Small intestine (tissue), 7 donors: ENCODE measurements around the gene CYP2C8. TPM values are rescaled to one million over a fixed set of nuclear protein-coding genes. Genes with fewer than 3 reads are reported as not detected.

ENCODE experiments used
- DNase-seq, 2 donors: peaks; one replicate each; pipeline versions ENCODE4 v3.0.0 to v3.0.0-alpha.2; 2013
- FAIRE-seq: peaks from 2 replicates; lab custom pipeline; 2012; peaks lifted over from hg19 to GRCh38; lab: Jason Lieb, UNC
- H3K27ac ChIP-seq, 3 donors: one replicate each; pipeline ENCODE4 v1.5.1; 2013; ENCODE audit warnings: low read length in 2 of 3, mild to moderate bottlenecking in 2 of 3, control low read depth in 1 of 3, inconsistent platforms in 1 of 3, low read depth in 1 of 3, moderate library complexity in 1 of 3
- H3K27me3 ChIP-seq, 3 donors: one replicate each; pipeline ENCODE4 v1.6.1; 2013; ENCODE audit warnings: low read length in 3 of 3, inconsistent platforms in 1 of 3; ENCODE audit not compliant: control insufficient read depth in 3 of 3, insufficient read depth in 3 of 3
- H3K36me3 ChIP-seq, 3 donors: one replicate each; pipeline ENCODE4 v1.6.1; 2013; ENCODE audit warnings: low read length in 3 of 3, inconsistent platforms in 1 of 3, low read depth in 1 of 3, mild to moderate bottlenecking in 1 of 3, moderate library complexity in 1 of 3; ENCODE audit not compliant: control insufficient read depth in 3 of 3, insufficient read depth in 2 of 3
- H3K4me1 ChIP-seq, 3 donors: one replicate each; pipeline ENCODE4 v1.6.1; 2013; ENCODE audit warnings: low read length in 2 of 3, inconsistent platforms in 1 of 3, low read depth in 1 of 3, mild to moderate bottlenecking in 1 of 3, moderate library complexity in 1 of 3; ENCODE audit not compliant: control insufficient read depth in 3 of 3, insufficient read depth in 2 of 3
- H3K4me3 ChIP-seq, 3 donors: one replicate each; pipeline ENCODE4 v1.5.1; 2013; ENCODE audit warnings: low read length in 3 of 3, control low read depth in 1 of 3, inconsistent platforms in 1 of 3, low read depth in 1 of 3, mild to moderate bottlenecking in 1 of 3, moderate library complexity in 1 of 3
- H3K9me3 ChIP-seq, 2 donors: one replicate each; pipeline ENCODE4 v1.6.1; 2013; ENCODE audit warnings: low read depth in 1 of 2, low read length in 1 of 2; ENCODE audit not compliant: control insufficient read depth in 2 of 2, insufficient read depth in 1 of 2
- WGBS, 3 donors: extraction: QIAGEN DNeasy Blood & Tissue Kit; methylation state at CpG; one replicate each; pipeline ENCODE4 v1.1.7; 2013; 5-methylcytosine and 5-hydroxymethylcytosine counted together
- polyA plus RNA-seq, 4 donors: library from polyadenylated mRNA; stranded (reverse) in 3 of 4; unstranded in 1 of 4; fragments of 200-250 nt in 3 of 4; fragments of 120-200 nt in 1 of 4; gene quantifications; one replicate each; pipeline versions ENCODE4 v1.2.1 to v1.2.3, GENCODE V29; 2013
- donor health status: healthy with polysubstance abuse.
- donor health status: control.
- donor health status: control.
- donor health status: Bipolar disorder and iron deficiency.
- donor health status: healthy.

The CYP2C8 gene
- polyA plus RNA-seq, 4 donors: 0.21 to 24.4 (median 3.1) TPM; not detected in 1

DNA sequence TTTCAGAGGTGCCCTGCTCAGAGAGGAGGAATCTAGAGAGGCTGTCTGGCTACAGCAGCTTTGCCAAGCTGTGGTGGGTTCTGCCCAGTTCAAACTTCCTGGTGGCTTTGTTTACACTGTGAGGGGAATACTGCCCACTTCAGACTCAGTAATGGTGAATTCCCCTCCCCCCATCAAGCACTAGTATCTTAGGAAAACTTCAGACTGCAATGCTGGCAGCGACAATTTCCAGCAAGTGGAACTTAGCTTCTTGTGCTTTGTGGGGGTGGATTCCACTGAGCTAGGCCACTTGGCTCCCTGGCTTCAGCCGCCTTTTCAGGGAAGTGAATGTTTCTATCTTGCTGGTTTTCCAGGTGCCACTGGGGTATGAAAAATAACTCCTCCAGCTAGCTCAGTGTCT, 42.8 kb downstream of the CYP2C8 start:
- no peak overlapping the region for H3K4me3 ChIP-seq
- H3K27ac ChIP-seq: no peak overlapping the region
- H3K36me3 ChIP-seq: no peaks in the 10 kb centered on the region
- 86 to 96% (median 93%) methylated on average over 2 of the region's 2 CpGs for WGBS, 3 donors
- no peaks in the 10 kb centered on the region for H3K27me3 ChIP-seq
- no peaks in the 10 kb centered on the region for H3K4me1 ChIP-seq
- FAIRE-seq (no peak), DNase-seq (no peak)
- peaks cover 0 to 2% of the 10 kb centered on the region in 2 donors for H3K9me3 ChIP-seq

DNA sequence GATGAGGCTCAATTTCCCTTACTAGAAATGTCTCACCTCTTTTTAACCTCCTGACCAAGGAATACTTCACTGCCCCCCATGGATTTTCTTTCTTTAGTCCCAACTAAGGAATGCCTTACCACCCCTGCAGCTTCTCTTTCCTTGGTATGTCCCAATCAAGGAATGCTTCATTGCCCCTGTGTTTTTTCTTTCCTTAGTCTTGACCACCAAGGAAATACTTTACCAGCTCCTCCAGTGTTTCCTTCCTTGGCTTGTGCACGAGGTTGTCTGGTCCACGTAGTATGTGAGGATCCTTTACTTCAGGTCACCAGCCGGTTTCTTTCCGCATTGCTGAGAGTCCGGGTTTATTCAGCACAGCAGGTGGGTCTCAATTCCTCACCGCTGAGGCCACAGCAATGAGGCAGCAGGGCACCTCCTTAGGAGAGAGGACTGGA, 71.5 kb downstream of the CYP2C8 start:
- peaks cover 0 to 2% of the 10 kb centered on the region in 2 donors for H3K9me3 ChIP-seq
- H3K27me3 ChIP-seq: no peaks in the 10 kb centered on the region
- no peak for FAIRE-seq
- H3K27ac ChIP-seq: no peak overlapping the region
- 74 to 85% (median 84%) methylated on average over 6 of the region's 6 CpGs for WGBS, 3 donors
- no peak overlapping the region for H3K4me3 ChIP-seq
- no peaks in the 10 kb centered on the region for H3K4me1 ChIP-seq
- no peaks in the 10 kb centered on the region for H3K36me3 ChIP-seq
- DNase-seq: no peak

DNA sequence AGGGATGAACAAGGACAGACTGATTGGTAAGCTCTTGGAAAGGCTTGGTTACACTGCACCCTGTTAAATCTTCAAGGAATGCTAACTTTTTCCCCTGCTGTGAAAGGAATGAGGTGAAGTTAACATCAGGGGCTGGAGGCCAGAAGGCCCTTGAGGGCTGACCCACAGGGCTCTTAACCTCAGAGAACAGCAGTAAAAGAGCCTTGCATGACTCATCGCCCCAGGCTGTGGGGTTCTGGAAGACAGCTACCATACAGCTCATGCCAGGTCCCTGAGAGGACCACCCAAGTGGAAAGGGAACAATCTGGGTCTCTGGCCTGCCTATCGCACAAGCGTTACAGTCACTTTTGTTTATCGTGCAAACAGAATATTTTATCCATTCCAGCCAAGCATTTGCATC, 76.5 kb downstream of the CYP2C8 start:
- FAIRE-seq (no peak), DNase-seq (no peak)
- Histone ChIP-seq H3K36me3 (peaks cover 0 to 6% (median 3%) of the 10 kb centered on the region in 3 donors), H3K4me3 (no peak overlapping the region), H3K4me1 (no peaks in the 10 kb centered on the region), H3K9me3 (peaks cover 0 to 17% of the 10 kb centered on the region in 2 donors), H3K27me3 (no peaks in the 10 kb centered on the region), H3K27ac (no peak overlapping the region)
- WGBS, 3 donors: 58 to 79% (median 77%) methylated on average over 4 of the region's 4 CpGs

GRCh38 chr10:94991243-94991888, 77.9 kb downstream of the CYP2C8 start:
- H3K27me3 ChIP-seq: no peaks in the 10 kb centered on the region
- WGBS, 3 donors: 92 to 97% (median 94%) methylated on average over 1 of the region's 1 CpG
- no peak overlapping the region for H3K4me3 ChIP-seq
- H3K9me3 ChIP-seq: peaks cover 0 to 17% of the 10 kb centered on the region in 2 donors
- DNase-seq (peak in 1 of 2 donors; percentile 45), FAIRE-seq (no peak)
- no peaks in the 10 kb centered on the region for H3K4me1 ChIP-seq
- peaks cover 0 to 17% (median 3%) of the 10 kb centered on the region in 3 donors for H3K36me3 ChIP-seq
- no peak overlapping the region for H3K27ac ChIP-seq

DNA sequence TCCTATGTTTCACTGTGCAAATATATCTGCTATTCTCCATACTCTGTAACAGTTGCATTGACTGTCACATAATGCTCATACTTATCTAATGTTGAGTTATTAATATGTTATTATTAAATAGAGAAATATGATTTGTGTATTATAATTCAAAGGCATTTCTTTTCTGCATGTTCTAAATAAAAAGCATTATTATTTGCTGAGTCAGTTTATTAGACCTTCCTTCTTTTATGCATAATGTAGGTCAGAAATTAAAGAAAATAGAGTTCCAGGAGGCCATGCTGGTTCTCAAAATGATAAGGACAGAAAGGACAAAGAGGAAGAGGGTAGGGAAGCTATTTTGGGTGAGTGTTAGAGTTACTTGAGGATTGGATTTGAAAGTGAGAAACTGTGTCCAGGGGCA, 80.1 kb downstream of the CYP2C8 start:
- DNase-seq (no peak), FAIRE-seq (no peak)
- Histone ChIP-seq H3K4me3 (no peak overlapping the region), H3K4me1 (no peaks in the 10 kb centered on the region), H3K27ac (no peak overlapping the region), H3K9me3 (peaks cover 0 to 17% of the 10 kb centered on the region in 2 donors), H3K36me3 (peaks cover 0 to 24% (median 3%) of the 10 kb centered on the region in 3 donors), H3K27me3 (no peaks in the 10 kb centered on the region)

Other genes with a start within 250 kb of the CYP2C8 start
- 100 to 1,000 TPM in 3 of 4 donors, 10 to 100 TPM in 1; 14.7 to 424 (median 164) TPM for gene CYP2C9, start 130.8 kb downstream of the CYP2C8 start, polyA plus RNA-seq
- under 1 TPM in 1 of 4 donors, not detected in 3; 0.07 TPM for gene ACSM6, start 124.7 kb upstream of the CYP2C8 start, polyA plus RNA-seq
- 100 to 1,000 TPM; 206 to 572 (median 429) TPM for gene PDLIM1, start 221.5 kb upstream of the CYP2C8 start, polyA plus RNA-seq